ENCODE results near the gene AKAP7. TPM values are rescaled to one million over a fixed set of nuclear protein-coding genes. Genes with fewer than 3 reads are reported as not detected.

Gene AKAP7
- polyA plus RNA-seq, 3 donors, result 2.4 to 4.9 (median 3.4) TPM

DNA sequence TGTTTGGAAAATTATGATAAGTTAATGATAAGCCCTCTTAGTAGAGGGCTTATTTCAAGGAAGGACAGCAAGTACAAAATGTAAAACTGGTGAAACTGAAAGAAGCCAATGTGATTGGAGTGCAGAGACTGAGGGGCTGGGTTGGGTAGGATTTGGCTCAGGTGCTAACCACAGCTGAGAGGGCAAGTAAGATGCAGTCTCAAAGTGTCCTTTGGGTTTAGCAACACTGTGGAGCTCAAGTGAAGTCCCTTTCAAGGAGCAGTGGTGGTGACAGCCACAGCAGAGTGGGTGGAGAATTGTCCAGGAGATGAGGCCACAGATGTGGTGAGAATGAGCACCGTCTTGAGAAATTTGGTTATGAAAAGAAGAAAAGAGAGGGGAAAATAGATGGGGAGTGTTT is 181.4 kb downstream of the AKAP7 start:
- no peak overlapping the region for H2AFZ ChIP-seq (ENCODE audit: insufficient read depth, low read depth, low read length, poor library complexity, severe bottlenecking)
- no peaks in the 10 kb centered on the region for H3K4me1 ChIP-seq (ENCODE audit: control insufficient read depth in 1 of 2, insufficient read depth in 2 of 2, low read length in 2 of 2)
- peaks cover 0 to 3% of the 10 kb centered on the region in 2 donors for H3K9me3 ChIP-seq (replicated peaks in 1 of 2; ENCODE audit: control insufficient read depth in 1 of 2, insufficient read depth in 1 of 2, low read length in 2 of 2)
- no peaks in the 10 kb centered on the region for H3K79me2 ChIP-seq (ENCODE audit: insufficient read depth, low read length)
- no peak overlapping the region for H3K4me2 ChIP-seq (replicated peaks; ENCODE audit: extremely low read depth, low read length, poor library complexity, severe bottlenecking)
- no peak overlapping the region for H3K9ac ChIP-seq (ENCODE audit: insufficient read depth, low read length, poor library complexity, severe bottlenecking)
- H3K9me3 Mint-ChIP-seq, result peaks cover 2 to 15% (median 6%) of the 10 kb centered on the region in 7 donors
- H3K4me1 Mint-ChIP-seq, result no peaks in the 10 kb centered on the region
- no peaks in the 10 kb centered on the region for H3K36me3 ChIP-seq (replicated peaks in 1 of 2; ENCODE audit: control insufficient read depth in 1 of 2, insufficient read depth in 2 of 2, low read length in 2 of 2)
- 100% methylated on average over 1 of the region's 1 CpG for WGBS (ENCODE audit: insufficient coverage)
- no peaks in the 10 kb centered on the region for H3K36me3 Mint-ChIP-seq
- H3K27me3 Mint-ChIP-seq (ENCODE audit: low read depth in 3 of 3), result peaks cover 0 to 3% (median 0%) of the 10 kb centered on the region in 3 donors
- H3K27me3 ChIP-seq (ENCODE audit: control insufficient read depth in 2 of 2, insufficient read depth in 2 of 2, low read length in 2 of 2), result no peaks in the 10 kb centered on the region
- intact Hi-C loops (cut with micrococcal nuclease), result no loop called here
- H3K27ac ChIP-seq (ENCODE audit: low read depth in 1 of 2, low read length in 2 of 2), result no peak overlapping the region
- H3K4me3 ChIP-seq (replicated peaks in 1 of 3; ENCODE audit: low read depth in 2 of 3, low read length in 3 of 3), result no peak overlapping the region
- no peaks in the 10 kb centered on the region for H4K20me1 ChIP-seq (ENCODE audit: insufficient read depth, low read length)
- no peak overlapping the region for H3K27ac Mint-ChIP-seq
- H3K4me3 Mint-ChIP-seq, result no peak overlapping the region
- no peak for DNase-seq
- TF ChIP-seq, protein P1, sequence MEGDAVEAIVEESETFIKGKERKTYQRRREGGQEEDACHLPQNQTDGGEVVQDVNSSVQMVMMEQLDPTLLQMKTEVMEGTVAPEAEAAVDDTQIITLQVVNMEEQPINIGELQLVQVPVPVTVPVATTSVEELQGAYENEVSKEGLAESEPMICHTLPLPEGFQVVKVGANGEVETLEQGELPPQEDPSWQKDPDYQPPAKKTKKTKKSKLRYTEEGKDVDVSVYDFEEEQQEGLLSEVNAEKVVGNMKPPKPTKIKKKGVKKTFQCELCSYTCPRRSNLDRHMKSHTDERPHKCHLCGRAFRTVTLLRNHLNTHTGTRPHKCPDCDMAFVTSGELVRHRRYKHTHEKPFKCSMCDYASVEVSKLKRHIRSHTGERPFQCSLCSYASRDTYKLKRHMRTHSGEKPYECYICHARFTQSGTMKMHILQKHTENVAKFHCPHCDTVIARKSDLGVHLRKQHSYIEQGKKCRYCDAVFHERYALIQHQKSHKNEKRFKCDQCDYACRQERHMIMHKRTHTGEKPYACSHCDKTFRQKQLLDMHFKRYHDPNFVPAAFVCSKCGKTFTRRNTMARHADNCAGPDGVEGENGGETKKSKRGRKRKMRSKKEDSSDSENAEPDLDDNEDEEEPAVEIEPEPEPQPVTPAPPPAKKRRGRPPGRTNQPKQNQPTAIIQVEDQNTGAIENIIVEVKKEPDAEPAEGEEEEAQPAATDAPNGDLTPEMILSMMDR (IDR thresholded peaks at IDR 0.05), result no peak

DNA sequence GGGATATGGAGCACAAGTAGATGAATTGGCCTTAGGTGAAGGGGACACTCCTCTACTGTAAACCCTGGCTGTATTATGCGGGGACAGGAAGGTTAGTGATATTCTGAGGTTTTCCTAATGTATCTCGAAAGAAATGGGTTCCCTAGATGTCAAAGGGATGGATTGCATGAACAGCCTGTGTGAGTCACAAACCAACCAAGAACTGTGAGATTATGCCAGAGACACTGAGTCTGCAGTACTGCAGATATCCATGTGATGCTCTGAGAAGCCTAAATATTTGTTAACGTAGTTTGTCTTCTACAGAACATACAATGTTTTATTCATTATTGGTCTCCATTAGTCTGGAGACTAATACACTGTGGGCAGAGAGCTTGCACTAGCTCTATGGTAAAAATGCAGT is 182.2 kb downstream of the AKAP7 start:
- no peaks in the 10 kb centered on the region for H3K4me1 Mint-ChIP-seq
- no peaks in the 10 kb centered on the region for H4K20me1 ChIP-seq (ENCODE audit: insufficient read depth, low read length)
- H3K27me3 Mint-ChIP-seq (ENCODE audit: low read depth in 3 of 3), result peaks cover 0 to 3% (median 2%) of the 10 kb centered on the region in 3 donors
- no peak overlapping the region for H3K27ac ChIP-seq (ENCODE audit: low read depth in 1 of 2, low read length in 2 of 2)
- intact Hi-C loops (cut with micrococcal nuclease), result no loop called here
- peaks cover 0 to 3% of the 10 kb centered on the region in 2 donors for H3K9me3 ChIP-seq (replicated peaks in 1 of 2; ENCODE audit: control insufficient read depth in 1 of 2, insufficient read depth in 1 of 2, low read length in 2 of 2)
- no peaks in the 10 kb centered on the region for H3K4me1 ChIP-seq (ENCODE audit: control insufficient read depth in 1 of 2, insufficient read depth in 2 of 2, low read length in 2 of 2)
- no peak overlapping the region for H2AFZ ChIP-seq (ENCODE audit: insufficient read depth, low read depth, low read length, poor library complexity, severe bottlenecking)
- no peak overlapping the region for H3K9ac ChIP-seq (ENCODE audit: insufficient read depth, low read length, poor library complexity, severe bottlenecking)
- H3K27ac Mint-ChIP-seq, result no peak overlapping the region
- TF ChIP-seq, protein P1 (IDR thresholded peaks at IDR 0.05), result no peak
- no peak overlapping the region for H3K4me3 ChIP-seq (replicated peaks in 1 of 3; ENCODE audit: low read depth in 2 of 3, low read length in 3 of 3)
- peaks cover 2 to 15% (median 6%) of the 10 kb centered on the region in 7 donors for H3K9me3 Mint-ChIP-seq
- H3K4me2 ChIP-seq (replicated peaks; ENCODE audit: extremely low read depth, low read length, poor library complexity, severe bottlenecking), result no peak overlapping the region
- H3K4me3 Mint-ChIP-seq, result no peak overlapping the region
- 100% methylated on average over 2 of the region's 3 CpGs for WGBS (ENCODE audit: insufficient coverage)
- H3K27me3 ChIP-seq (ENCODE audit: control insufficient read depth in 2 of 2, insufficient read depth in 2 of 2, low read length in 2 of 2), result no peaks in the 10 kb centered on the region
- no peaks in the 10 kb centered on the region for H3K36me3 ChIP-seq (replicated peaks in 1 of 2; ENCODE audit: control insufficient read depth in 1 of 2, insufficient read depth in 2 of 2, low read length in 2 of 2)
- no peaks in the 10 kb centered on the region for H3K36me3 Mint-ChIP-seq
- no peaks in the 10 kb centered on the region for H3K79me2 ChIP-seq (ENCODE audit: insufficient read depth, low read length)
- no peak for DNase-seq

Data from CD14-positive monocyte (primary cell).